HUES48 (cell line): ENCODE data around the gene CLTCL1.

Source experiments
- H3K27ac ChIP-seq: one replicate; pipeline ENCODE4 v1.7.0; 2013; ENCODE audit warnings: low read depth, low read length, inconsistent platforms
- H3K27me3 ChIP-seq: 2 replicates; pipeline ENCODE4 v1.6.1; 2013; ENCODE audit warnings: mild to moderate bottlenecking, low read length; ENCODE audit not compliant: control insufficient read depth, insufficient read depth
- H3K36me3 ChIP-seq: 2 replicates; pipeline ENCODE4 v1.6.1; 2013; ENCODE audit warnings: low read length; ENCODE audit not compliant: control insufficient read depth, insufficient read depth
- H3K4me1 ChIP-seq: 2 replicates; pipeline ENCODE4 v1.6.1; 2013; ENCODE audit warnings: mild to moderate bottlenecking, low read length; ENCODE audit not compliant: control insufficient read depth, insufficient read depth
- H3K4me3 ChIP-seq: 2 replicates; pipeline ENCODE4 v1.5.1; 2013; ENCODE audit warnings: mild to moderate bottlenecking, low read depth, low read length
- H3K9ac ChIP-seq: 2 replicates; pipeline ENCODE4 v1.6.1; 2013; ENCODE audit warnings: mild to moderate bottlenecking, low read depth, low read length, moderate library complexity
- H3K9me3 ChIP-seq: 2 replicates; pipeline ENCODE4 v1.6.1; 2013; ENCODE audit warnings: low read length; ENCODE audit not compliant: control insufficient read depth, insufficient read depth

CLTCL1 gene

GRCh38 chr22:19132693-19133400 is 158.7 kb downstream of the CLTCL1 start:
- no peaks in the 10 kb centered on the region for H3K27me3 ChIP-seq
- H3K9me3 ChIP-seq: no peaks in the 10 kb centered on the region
- H3K4me1 ChIP-seq: no peaks in the 10 kb centered on the region
- peaks cover 46% of the 10 kb centered on the region for H3K36me3 ChIP-seq
- no peak overlapping the region for H3K4me3 ChIP-seq
- no peak overlapping the region for H3K27ac ChIP-seq
- no peak overlapping the region for H3K9ac ChIP-seq

DNA sequence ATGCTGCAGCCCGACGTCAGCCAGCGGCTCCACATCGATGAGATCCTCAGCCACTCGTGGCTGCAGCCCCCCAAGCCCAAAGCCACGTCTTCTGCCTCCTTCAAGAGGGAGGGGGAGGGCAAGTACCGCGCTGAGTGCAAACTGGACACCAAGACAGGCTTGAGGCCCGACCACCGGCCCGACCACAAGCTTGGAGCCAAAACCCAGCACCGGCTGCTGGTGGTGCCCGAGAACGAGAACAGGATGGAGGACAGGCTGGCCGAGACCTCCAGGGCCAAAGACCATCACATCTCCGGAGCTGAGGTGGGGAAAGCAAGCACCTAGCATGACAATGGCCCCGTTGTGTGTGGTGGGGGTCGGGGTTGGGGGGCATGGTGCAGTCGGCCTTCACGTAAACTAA is 159.4 kb downstream of the CLTCL1 start:
- H3K27me3 ChIP-seq: no peaks in the 10 kb centered on the region
- peaks cover 39% of the 10 kb centered on the region for H3K36me3 ChIP-seq
- H3K4me3 ChIP-seq: no peak overlapping the region
- no peak overlapping the region for H3K9ac ChIP-seq
- no peaks in the 10 kb centered on the region for H3K9me3 ChIP-seq
- no peaks in the 10 kb centered on the region for H3K4me1 ChIP-seq
- H3K27ac ChIP-seq: no peak overlapping the region

- H3K9me3 ChIP-seq: no peaks in the 10 kb centered on the region
- H3K27me3 ChIP-seq: no peaks in the 10 kb centered on the region
- H3K9ac ChIP-seq: no peak overlapping the region
- H3K36me3 ChIP-seq: peaks cover 34% of the 10 kb centered on the region
- no peaks in the 10 kb centered on the region for H3K4me1 ChIP-seq
- H3K4me3 ChIP-seq: no peak overlapping the region
- H3K27ac ChIP-seq: no peak overlapping the region
Measured at GRCh38 chr22:19131685-19132015, 159.9 kb downstream of the CLTCL1 start.

- Histone ChIP-seq H3K27me3 (no peaks in the 10 kb centered on the region), H3K4me3 (no peak within 1 kb of the TSS), H3K36me3 (peaks cover 29% of the 10 kb centered on the region), H3K4me1 (no peaks in the 10 kb centered on the region), H3K27ac (no peak within 1 kb of the TSS), H3K9ac (no peak within 1 kb of the TSS), H3K9me3 (no peaks in the 10 kb centered on the region)
Measured at GRCh38 chr22:19130959-19131684, 160.4 kb downstream of the CLTCL1 start, which contains the start of gene TSSK2. TSSK2 (plus strand) TSS chr22:19131308; CDS start chr22:19131400, 92 bp downstream.

GRCh38 chr22:19129871-19130270 is 161.6 kb downstream of the CLTCL1 start:
- Histone ChIP-seq H3K4me3 (no peak overlapping the region), H3K27me3 (no peaks in the 10 kb centered on the region), H3K4me1 (no peaks in the 10 kb centered on the region), H3K9ac (no peak overlapping the region), H3K27ac (no peak overlapping the region), H3K9me3 (no peaks in the 10 kb centered on the region), H3K36me3 (peaks cover 22% of the 10 kb centered on the region)
